ENCODE measurements around the gene ASAP2.

ASAP2 gene

DNA sequence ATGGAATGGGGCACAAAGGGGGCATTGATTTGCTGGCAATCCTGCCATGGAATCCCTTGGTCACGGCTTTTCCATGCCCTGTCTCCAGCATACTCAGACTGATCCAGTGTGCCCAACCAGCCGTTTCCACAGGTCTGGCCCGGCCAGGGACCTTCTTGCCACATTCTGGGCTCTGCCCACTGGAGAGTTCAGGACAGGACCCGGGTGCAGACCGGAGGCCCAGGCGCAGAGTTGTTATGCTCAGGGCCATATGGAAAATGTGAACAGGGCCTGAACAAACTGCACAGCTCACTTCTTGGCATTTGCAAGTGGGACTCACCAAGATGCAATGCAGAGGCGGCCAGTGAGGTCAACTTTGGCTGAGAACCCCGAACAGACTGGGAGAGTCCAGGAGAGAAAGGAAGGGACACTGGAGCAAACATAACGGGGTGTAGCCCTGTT lies 15.6 kb upstream of the ASAP2 start:
- H3K36me3 ChIP-seq: no peaks in the 10 kb centered on the region
- H3K9me3 ChIP-seq: no peaks in the 10 kb centered on the region
- H3K27me3 ChIP-seq: no peaks in the 10 kb centered on the region
- H3K4me3 ChIP-seq (ENCODE audit: low read depth in 1 of 2, low read length in 1 of 2): no peak overlapping the region
- TF ChIP-seq CTCF (IDR thresholded peaks at IDR 0.05): no peak
- no peak overlapping the region for H3K27ac ChIP-seq
- no peaks in the 10 kb centered on the region for H3K4me1 ChIP-seq (ENCODE audit: control insufficient read depth in 1 of 2, insufficient read depth in 1 of 2, low read depth in 1 of 2, low read length in 1 of 2)

GRCh38 chr2:9192712-9193111 lies 13.9 kb upstream of the ASAP2 start:
- no peaks in the 10 kb centered on the region for H3K9me3 ChIP-seq
- no peaks in the 10 kb centered on the region for H3K4me1 ChIP-seq (ENCODE audit: control insufficient read depth in 1 of 2, insufficient read depth in 1 of 2, low read depth in 1 of 2, low read length in 1 of 2)
- no peak for TF ChIP-seq CTCF (IDR thresholded peaks at IDR 0.05)
- no peak overlapping the region for H3K4me3 ChIP-seq (ENCODE audit: low read depth in 1 of 2, low read length in 1 of 2)
- H3K27ac ChIP-seq: no peak overlapping the region
- no peaks in the 10 kb centered on the region for H3K27me3 ChIP-seq
- H3K36me3 ChIP-seq: no peaks in the 10 kb centered on the region

DNA sequence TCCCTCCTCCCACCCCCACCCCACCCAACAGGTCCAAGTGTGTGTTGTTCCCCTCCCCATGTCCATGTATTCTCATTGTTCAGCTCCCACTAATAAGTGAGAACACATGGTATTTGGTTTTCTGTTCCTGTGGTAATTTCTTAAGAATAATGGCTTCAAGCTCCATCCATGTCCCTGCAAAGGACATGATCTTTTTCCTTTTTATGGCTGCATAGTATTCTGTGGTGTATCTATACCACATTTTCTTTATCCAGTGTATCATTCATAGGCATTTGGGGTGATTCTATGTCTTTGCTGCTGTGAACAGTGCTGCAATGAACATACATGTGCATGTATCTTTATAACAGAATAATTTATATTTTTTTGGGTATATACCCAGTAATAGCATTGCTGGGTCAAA lies 12.3 kb upstream of the ASAP2 start:
- no peak overlapping the region for H3K27ac ChIP-seq
- no peaks in the 10 kb centered on the region for H3K4me1 ChIP-seq (ENCODE audit: control insufficient read depth in 1 of 2, insufficient read depth in 1 of 2, low read depth in 1 of 2, low read length in 1 of 2)
- no peak overlapping the region for H3K4me3 ChIP-seq (ENCODE audit: low read depth in 1 of 2, low read length in 1 of 2)
- no peaks in the 10 kb centered on the region for H3K9me3 ChIP-seq
- no peak for TF ChIP-seq CTCF (IDR thresholded peaks at IDR 0.05)
- no peaks in the 10 kb centered on the region for H3K36me3 ChIP-seq
- H3K27me3 ChIP-seq: peaks cover 8% of the 10 kb centered on the region

DNA sequence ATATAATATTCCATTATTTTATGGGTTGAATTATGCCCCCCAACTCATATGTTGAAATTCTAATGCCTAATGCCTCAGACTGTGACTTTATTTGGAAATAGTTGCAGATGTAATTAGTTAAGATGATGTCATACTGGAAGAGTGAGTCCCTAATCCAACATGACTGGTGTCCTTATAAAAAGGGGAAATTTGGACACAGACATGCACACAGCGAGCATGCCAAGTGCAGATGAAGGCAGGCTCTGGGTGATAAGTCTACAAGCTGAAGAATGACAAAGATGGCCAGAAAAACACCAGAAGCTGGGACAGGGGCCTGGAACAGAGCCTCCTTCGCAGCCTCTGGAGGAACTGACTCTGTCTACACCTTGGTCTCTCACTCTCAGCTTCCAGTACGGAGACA lies 10.0 kb upstream of the ASAP2 start:
- Histone ChIP-seq H3K9me3 (no peaks in the 10 kb centered on the region), H3K4me1 (ENCODE audit: control insufficient read depth in 1 of 2, insufficient read depth in 1 of 2, low read depth in 1 of 2, low read length in 1 of 2) (no peaks in the 10 kb centered on the region), H3K27ac (no peak overlapping the region), H3K36me3 (no peaks in the 10 kb centered on the region), H3K27me3 (peaks cover 26% of the 10 kb centered on the region), H3K4me3 (ENCODE audit: low read depth in 1 of 2, low read length in 1 of 2) (no peak overlapping the region)
- no peak for TF ChIP-seq CTCF (IDR thresholded peaks at IDR 0.05)

GRCh38 chr2:9197916-9198315 lies 8.7 kb upstream of the ASAP2 start:
- Histone ChIP-seq H3K36me3 (no peaks in the 10 kb centered on the region), H3K4me1 (ENCODE audit: control insufficient read depth in 1 of 2, insufficient read depth in 1 of 2, low read depth in 1 of 2, low read length in 1 of 2) (no peaks in the 10 kb centered on the region), H3K27me3 (peaks cover 26% of the 10 kb centered on the region), H3K4me3 (ENCODE audit: low read depth in 1 of 2, low read length in 1 of 2) (no peak overlapping the region), H3K9me3 (no peaks in the 10 kb centered on the region), H3K27ac (no peak overlapping the region)
- TF ChIP-seq CTCF (IDR thresholded peaks at IDR 0.05): no peak
